ENCODE measurements around the gene KCNMB2. TPM values are rescaled to one million over a fixed set of nuclear protein-coding genes. Genes with fewer than 3 reads are reported as not detected.

KCNMB2 gene
- polyA plus RNA-seq, 4 donors, result 0.06 to 3.9 (median 1.4) TPM; not detected in 1

GRCh38 chr3:178673529-178673928 lies 137.3 kb downstream of the KCNMB2 start:
- FAIRE-seq, result no peak

GRCh38 chr3:178676077-178676476 lies 139.8 kb downstream of the KCNMB2 start:
- Histone ChIP-seq H3K36me3 (ENCODE audit: control insufficient read depth in 3 of 3, insufficient read depth in 2 of 3, low read depth in 1 of 3, low read length in 3 of 3) (no peaks in the 10 kb centered on the region), H3K9me3 (ENCODE audit: control insufficient read depth in 2 of 2, insufficient read depth in 1 of 2, low read depth in 1 of 2, low read length in 1 of 2) (no peaks in the 10 kb centered on the region), H3K27me3 (ENCODE audit: control insufficient read depth in 3 of 3, insufficient read depth in 3 of 3, low read length in 3 of 3) (no peaks in the 10 kb centered on the region), H3K27ac (ENCODE audit: low read depth in 1 of 3, low read length in 2 of 3) (no peak overlapping the region), H3K4me3 (ENCODE audit: low read depth in 1 of 3, low read length in 3 of 3) (no peak overlapping the region), H3K4me1 (ENCODE audit: control insufficient read depth in 3 of 3, insufficient read depth in 2 of 3, low read depth in 1 of 3, low read length in 2 of 3) (no peaks in the 10 kb centered on the region)
- 83 to 89% (median 87%) methylated on average over 4 of the region's 4 CpGs for WGBS, 3 donors
- FAIRE-seq, result no peak
- no peak for DNase-seq

More at GRCh38 chr3:178673529-178673928, 137.3 kb downstream of the KCNMB2 start:
- H3K4me3 ChIP-seq (ENCODE audit: low read depth in 1 of 3, low read length in 3 of 3), result no peak overlapping the region
- no peaks in the 10 kb centered on the region for H3K9me3 ChIP-seq (ENCODE audit: control insufficient read depth in 2 of 2, insufficient read depth in 1 of 2, low read depth in 1 of 2, low read length in 1 of 2)
- H3K4me1 ChIP-seq (ENCODE audit: control insufficient read depth in 3 of 3, insufficient read depth in 2 of 3, low read depth in 1 of 3, low read length in 2 of 3), result no peaks in the 10 kb centered on the region
- no peak for DNase-seq
- no peak overlapping the region for H3K27ac ChIP-seq (ENCODE audit: low read depth in 1 of 3, low read length in 2 of 3)
- no peaks in the 10 kb centered on the region for H3K36me3 ChIP-seq (ENCODE audit: control insufficient read depth in 3 of 3, insufficient read depth in 2 of 3, low read depth in 1 of 3, low read length in 3 of 3)
- no peaks in the 10 kb centered on the region for H3K27me3 ChIP-seq (ENCODE audit: control insufficient read depth in 3 of 3, insufficient read depth in 3 of 3, low read length in 3 of 3)
- 67 to 82% (median 78%) methylated on average over 1 of the region's 1 CpG for WGBS, 3 donors

- no peak overlapping the region for H3K27ac ChIP-seq (ENCODE audit: low read depth in 1 of 3, low read length in 2 of 3)
- H3K27me3 ChIP-seq (ENCODE audit: control insufficient read depth in 3 of 3, insufficient read depth in 3 of 3, low read length in 3 of 3), result no peaks in the 10 kb centered on the region
- FAIRE-seq (no peak), DNase-seq (no peak)
- 62 to 66% (median 65%) methylated on average over 9 of the region's 9 CpGs for WGBS, 3 donors
- no peaks in the 10 kb centered on the region for H3K4me1 ChIP-seq (ENCODE audit: control insufficient read depth in 3 of 3, insufficient read depth in 2 of 3, low read depth in 1 of 3, low read length in 2 of 3)
- no peaks in the 10 kb centered on the region for H3K9me3 ChIP-seq (ENCODE audit: control insufficient read depth in 2 of 2, insufficient read depth in 1 of 2, low read depth in 1 of 2, low read length in 1 of 2)
- no peaks in the 10 kb centered on the region for H3K36me3 ChIP-seq (ENCODE audit: control insufficient read depth in 3 of 3, insufficient read depth in 2 of 3, low read depth in 1 of 3, low read length in 3 of 3)
- no peak overlapping the region for H3K4me3 ChIP-seq (ENCODE audit: low read depth in 1 of 3, low read length in 3 of 3)
Measured at GRCh38 chr3:178676942-178677790, 140.9 kb downstream of the KCNMB2 start.

GRCh38 chr3:178677961-178678360 lies 141.7 kb downstream of the KCNMB2 start:
- FAIRE-seq (no peak), DNase-seq (no peak)
- no peaks in the 10 kb centered on the region for H3K9me3 ChIP-seq (ENCODE audit: control insufficient read depth in 2 of 2, insufficient read depth in 1 of 2, low read depth in 1 of 2, low read length in 1 of 2)
- no peaks in the 10 kb centered on the region for H3K36me3 ChIP-seq (ENCODE audit: control insufficient read depth in 3 of 3, insufficient read depth in 2 of 3, low read depth in 1 of 3, low read length in 3 of 3)
- H3K4me3 ChIP-seq (ENCODE audit: low read depth in 1 of 3, low read length in 3 of 3), result no peak overlapping the region
- H3K4me1 ChIP-seq (ENCODE audit: control insufficient read depth in 3 of 3, insufficient read depth in 2 of 3, low read depth in 1 of 3, low read length in 2 of 3), result no peaks in the 10 kb centered on the region
- no peaks in the 10 kb centered on the region for H3K27me3 ChIP-seq (ENCODE audit: control insufficient read depth in 3 of 3, insufficient read depth in 3 of 3, low read length in 3 of 3)
- WGBS, 3 donors, result 66 to 83% (median 71%) methylated on average over 2 of the region's 2 CpGs
- H3K27ac ChIP-seq (ENCODE audit: low read depth in 1 of 3, low read length in 2 of 3), result no peak overlapping the region

GRCh38 chr3:178680037-178680436 lies 143.8 kb downstream of the KCNMB2 start:
- no peak overlapping the region for H3K27ac ChIP-seq (ENCODE audit: low read depth in 1 of 3, low read length in 2 of 3)
- no peaks in the 10 kb centered on the region for H3K4me1 ChIP-seq (ENCODE audit: control insufficient read depth in 3 of 3, insufficient read depth in 2 of 3, low read depth in 1 of 3, low read length in 2 of 3)
- 27 to 40% (median 39%) methylated on average over 3 of the region's 3 CpGs for WGBS, 3 donors
- H3K9me3 ChIP-seq (ENCODE audit: control insufficient read depth in 2 of 2, insufficient read depth in 1 of 2, low read depth in 1 of 2, low read length in 1 of 2), result no peaks in the 10 kb centered on the region
- FAIRE-seq, result no peak
- H3K36me3 ChIP-seq (ENCODE audit: control insufficient read depth in 3 of 3, insufficient read depth in 2 of 3, low read depth in 1 of 3, low read length in 3 of 3), result no peaks in the 10 kb centered on the region
- H3K27me3 ChIP-seq (ENCODE audit: control insufficient read depth in 3 of 3, insufficient read depth in 3 of 3, low read length in 3 of 3), result no peaks in the 10 kb centered on the region
- H3K4me3 ChIP-seq (ENCODE audit: low read depth in 1 of 3, low read length in 3 of 3), result no peak overlapping the region
- DNase-seq, result no peak

- H3K36me3 ChIP-seq (ENCODE audit: control insufficient read depth in 3 of 3, insufficient read depth in 2 of 3, low read depth in 1 of 3, low read length in 3 of 3), result no peaks in the 10 kb centered on the region
- no peaks in the 10 kb centered on the region for H3K9me3 ChIP-seq (ENCODE audit: control insufficient read depth in 2 of 2, insufficient read depth in 1 of 2, low read depth in 1 of 2, low read length in 1 of 2)
- H3K4me3 ChIP-seq (ENCODE audit: low read depth in 1 of 3, low read length in 3 of 3), result no peak overlapping the region
- H3K27me3 ChIP-seq (ENCODE audit: control insufficient read depth in 3 of 3, insufficient read depth in 3 of 3, low read length in 3 of 3), result no peaks in the 10 kb centered on the region
- DNase-seq (no peak), FAIRE-seq (no peak)
- 58 to 82% (median 68%) methylated on average over 2 of the region's 2 CpGs for WGBS, 3 donors
- H3K27ac ChIP-seq (ENCODE audit: low read depth in 1 of 3, low read length in 2 of 3), result no peak overlapping the region
- no peaks in the 10 kb centered on the region for H3K4me1 ChIP-seq (ENCODE audit: control insufficient read depth in 3 of 3, insufficient read depth in 2 of 3, low read depth in 1 of 3, low read length in 2 of 3)
Measured at GRCh38 chr3:178680489-178680888, 144.3 kb downstream of the KCNMB2 start.

- Histone ChIP-seq H3K4me1 (ENCODE audit: control insufficient read depth in 3 of 3, insufficient read depth in 2 of 3, low read depth in 1 of 3, low read length in 2 of 3) (no peaks in the 10 kb centered on the region), H3K9me3 (ENCODE audit: control insufficient read depth in 2 of 2, insufficient read depth in 1 of 2, low read depth in 1 of 2, low read length in 1 of 2) (no peaks in the 10 kb centered on the region), H3K4me3 (ENCODE audit: low read depth in 1 of 3, low read length in 3 of 3) (no peak overlapping the region), H3K36me3 (ENCODE audit: control insufficient read depth in 3 of 3, insufficient read depth in 2 of 3, low read depth in 1 of 3, low read length in 3 of 3) (no peaks in the 10 kb centered on the region), H3K27me3 (ENCODE audit: control insufficient read depth in 3 of 3, insufficient read depth in 3 of 3, low read length in 3 of 3) (no peaks in the 10 kb centered on the region), H3K27ac (ENCODE audit: low read depth in 1 of 3, low read length in 2 of 3) (no peak overlapping the region)
- 81 to 84% (median 83%) methylated on average over 1 of the region's 1 CpG for WGBS, 3 donors
- DNase-seq (peak in 1 of 2 donors; percentile 5), FAIRE-seq (no peak)
Measured at GRCh38 chr3:178684881-178685590, 148.8 kb downstream of the KCNMB2 start.

- Histone ChIP-seq H3K36me3 (ENCODE audit: control insufficient read depth in 3 of 3, insufficient read depth in 2 of 3, low read depth in 1 of 3, low read length in 3 of 3) (no peaks in the 10 kb centered on the region), H3K4me1 (ENCODE audit: control insufficient read depth in 3 of 3, insufficient read depth in 2 of 3, low read depth in 1 of 3, low read length in 2 of 3) (no peaks in the 10 kb centered on the region), H3K9me3 (ENCODE audit: control insufficient read depth in 2 of 2, insufficient read depth in 1 of 2, low read depth in 1 of 2, low read length in 1 of 2) (no peaks in the 10 kb centered on the region), H3K27me3 (ENCODE audit: control insufficient read depth in 3 of 3, insufficient read depth in 3 of 3, low read length in 3 of 3) (no peaks in the 10 kb centered on the region), H3K4me3 (ENCODE audit: low read depth in 1 of 3, low read length in 3 of 3) (no peak overlapping the region), H3K27ac (ENCODE audit: low read depth in 1 of 3, low read length in 2 of 3) (no peak overlapping the region)
- WGBS, 3 donors, result 37 to 47% (median 42%) methylated on average over 3 of the region's 3 CpGs
- FAIRE-seq, result no peak
- DNase-seq, result no peak
Measured at GRCh38 chr3:178685591-178685906, 149.3 kb downstream of the KCNMB2 start.

Data from small intestine (tissue), 7 donors.